K562 (cell line): ENCODE data around the gene CHST13. TPM values are rescaled to one million over a fixed set of nuclear protein-coding genes. Genes with fewer than 3 reads are reported as not detected.

ENCODE experiments used
- AFF4 ChIP-seq: sonication (generic); formaldehyde crosslinking; IDR thresholded peaks from 2 replicates; pipeline ENCODE4 v1.8.0; 2023; ENCODE audit warnings: mild to moderate bottlenecking, missing genetic modification reagents
- ATF2 ChIP-seq: sonication (generic); formaldehyde crosslinking; IDR thresholded peaks from 2 replicates; pipeline ENCODE4 v1.8.1; 2022; ENCODE audit warnings: missing genetic modification reagents
- CCNT2 ChIP-seq: IDR thresholded peaks from 2 replicates; pipeline ENCODE4 v1.6.1; 2011; ENCODE audit warnings: borderline replicate concordance, low read depth, mild to moderate bottlenecking, moderate library complexity, mixed read lengths, low read length; ENCODE audit not compliant: insufficient read length; ENCODE audit errors: extremely low read depth
- CEBPB ChIP-seq: fragments of 450-650 bp; IDR thresholded peaks from 2 replicates; pipeline ENCODE4 v1.6.1; 2016; ENCODE audit warnings: missing genetic modification characterization, missing compliant biosample characterization
- CUX1 ChIP-seq: fragments of 200-800 bp; sonication (Bioruptor generic); IDR thresholded peaks from 2 replicates; pipeline ENCODE4 v1.6.1; 2016; ENCODE audit warnings: missing genetic modification characterization, missing compliant biosample characterization
- GTF2A2 ChIP-seq: IDR thresholded peaks from 2 replicates; pipeline ENCODE4 v1.6.1; 2016; ENCODE audit warnings: mild to moderate bottlenecking, missing genetic modification characterization, missing compliant biosample characterization
- ILK ChIP-seq: fragments of 450-650 bp; IDR thresholded peaks from 2 replicates; pipeline ENCODE4 v1.6.1; 2016; ENCODE audit warnings: missing genetic modification characterization, low read depth, mild to moderate bottlenecking, missing compliant biosample characterization, moderate library complexity, borderline replicate concordance
- MAFK ChIP-seq: IDR thresholded peaks from 2 replicates; pipeline ENCODE4 v1.6.1; 2011; ENCODE audit warnings: low read length, improper control_type of control experiment
- MCM7 ChIP-seq, 2 experiments: fragments of 450-650 bp; IDR thresholded peaks; 2 replicates each; pipeline ENCODE4 v1.6.1; 2016 to 2018
- SRSF7 ChIP-seq: fragments of 200-400 bp; formaldehyde crosslinking; optimal IDR thresholded peaks from 2 replicates; pipeline ENCODE3; 2017; ENCODE audit warnings: mild to moderate bottlenecking, low read depth, low read length
- ZNF134 ChIP-seq: fragments of 250-450 bp; sonication (Bioruptor Pico); conservative IDR thresholded peaks from 2 replicates; pipeline ENCODE4 v1.4.0; 2020
- ZNF76 ChIP-seq: fragments of 250-450 bp; sonication (Bioruptor Pico); IDR thresholded peaks from 2 replicates; pipeline ENCODE4 v1.4.0; 2020; ENCODE audit warnings: mild to moderate bottlenecking, moderate library complexity, borderline replicate concordance
- polyA plus RNA-seq, 8 experiments: library from polyadenylated mRNA; depleted of rRNA in 4 of 8; stranded (reverse) in 5 of 8; unstranded in 3 of 8; fragments of >200 nt; fragmentation: Nextera tagmentation in 2 of 8; fragmentation: Illumina TruSeq in 1 of 8; extraction: Ambion mirVana in 2 of 8; extraction: Trizol in 1 of 8; gene quantifications; 2 replicates each; pipeline versions ENCODE4 v1.2.1 to v1.2.3, GENCODE V29; 2011 to 2014; ENCODE audit warnings: inconsistent platforms in 1 of 8, missing spikeins in 1 of 8
- total RNA-seq, 7 experiments: library from RNA; depleted of rRNA in 6 of 7; stranded (reverse); fragments of >200 nt in 6 of 7; fragmentation: Illumina TruSeq in 2 of 7; extraction: Trizol in 2 of 7; gene quantifications; 2 replicates each; pipeline versions ENCODE4 v1.2.1 to v1.2.3, GENCODE V29; 2011 to 2021; ENCODE audit warnings: low replicate concordance in 1 of 7
- TF ChIP-seq, protein P1 (sequence below): fragments of 450-650 bp; IDR thresholded peaks from 2 replicates; pipeline ENCODE4 v1.6.1; 2016; ENCODE audit warnings: missing biosample characterization, missing genetic modification characterization

The CHST13 gene
- total and polyA plus RNA-seq, 9 of the 15 experiments (the other 6 are each of a cell fraction or from before 2014, with no cell fraction given): not detected

- TF ChIP-seq CUX1 (CRISPR knock-in tag) (no peak), GTF2A2 (tag) (no peak), ZNF76 (CRISPR knock-in tag) (no peak), MCM7 (IDR thresholded peaks at IDR 0.05) (no peak), ILK (no peak), AFF4 (CRISPR knock-in tag) (no peak), SRSF7 (no peak), MAFK (no peak), CEBPB (tag) (no peak), ATF2 (CRISPR knock-in tag) (no peak), ZNF134 (CRISPR knock-in tag) (no peak), CCNT2 (no peak)
- TF ChIP-seq, protein P1, sequence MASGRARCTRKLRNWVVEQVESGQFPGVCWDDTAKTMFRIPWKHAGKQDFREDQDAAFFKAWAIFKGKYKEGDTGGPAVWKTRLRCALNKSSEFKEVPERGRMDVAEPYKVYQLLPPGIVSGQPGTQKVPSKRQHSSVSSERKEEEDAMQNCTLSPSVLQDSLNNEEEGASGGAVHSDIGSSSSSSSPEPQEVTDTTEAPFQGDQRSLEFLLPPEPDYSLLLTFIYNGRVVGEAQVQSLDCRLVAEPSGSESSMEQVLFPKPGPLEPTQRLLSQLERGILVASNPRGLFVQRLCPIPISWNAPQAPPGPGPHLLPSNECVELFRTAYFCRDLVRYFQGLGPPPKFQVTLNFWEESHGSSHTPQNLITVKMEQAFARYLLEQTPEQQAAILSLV (tag): no peak
Measured at GRCh38 chr3:126476166-126477060, 47.5 kb upstream of the CHST13 start (continued).
